KBM-7 (cell line): ENCODE data around the gene C6orf89.

ENCODE experiments used
- DNase-seq: peaks from one replicate; pipeline ENCODE4 v3.0.0-alpha.2; 2015
- in situ Hi-C: fragments of 300-500 bp; cut with MboI; formaldehyde crosslinking; loops from 2 replicates; pipeline ENCODE4 v1.14.3; 2020; ENCODE audit warnings: low sequenced_read_pairs, low pct_unique_long_range_greater_than_20kb, mixed read lengths

Gene C6orf89

DNA sequence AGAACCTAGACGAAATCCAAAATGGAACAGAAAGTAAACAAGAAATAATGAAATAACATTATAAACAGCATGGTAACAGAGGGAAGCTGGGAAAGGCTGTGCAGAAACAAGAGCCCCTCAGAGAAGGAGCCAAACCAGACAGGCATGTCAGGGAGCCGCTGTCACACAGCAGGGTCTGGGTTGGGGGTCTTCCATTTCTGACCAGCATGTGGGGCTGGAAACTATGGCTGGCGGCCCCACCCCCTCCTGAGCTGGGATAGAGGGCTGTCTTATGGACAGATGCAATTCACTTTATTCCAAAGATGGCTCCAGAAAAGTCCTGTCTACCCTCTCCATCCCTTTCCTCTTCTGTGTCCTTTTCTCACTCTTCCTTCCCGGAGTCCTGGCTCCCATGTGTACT lies 27.3 kb downstream of the C6orf89 start:
- no peak for DNase-seq
- in situ Hi-C loops = no loop called here

DNA sequence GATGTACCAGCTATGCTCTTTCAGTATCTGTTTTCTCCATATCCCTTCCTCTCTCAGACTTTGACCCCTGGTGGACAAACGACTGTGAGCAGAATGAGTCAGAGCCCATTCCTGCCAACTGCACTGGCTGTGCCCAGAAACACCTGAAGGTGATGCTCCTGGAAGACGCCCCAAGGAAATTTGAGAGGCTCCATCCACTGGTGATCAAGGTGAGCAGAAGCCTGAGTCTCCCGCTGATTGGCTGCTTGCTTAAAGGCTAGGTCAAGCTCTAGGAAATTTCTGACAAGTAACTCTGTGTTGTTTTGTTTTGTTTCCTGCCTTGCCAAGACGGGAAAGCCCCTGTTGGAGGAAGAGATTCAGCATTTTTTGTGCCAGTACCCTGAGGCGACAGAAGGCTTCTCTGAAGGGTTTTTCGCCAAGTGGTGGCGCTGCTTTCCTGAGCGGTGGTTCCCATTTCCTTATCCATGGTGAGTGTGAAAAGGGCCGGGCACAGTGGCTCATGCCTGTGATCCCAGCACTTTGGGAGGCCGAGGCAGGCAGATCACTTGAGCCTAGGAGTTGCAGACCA lies 28.6 kb downstream of the C6orf89 start:
- in situ Hi-C loops = no loop called here
- DNase-seq = no peak

DNA sequence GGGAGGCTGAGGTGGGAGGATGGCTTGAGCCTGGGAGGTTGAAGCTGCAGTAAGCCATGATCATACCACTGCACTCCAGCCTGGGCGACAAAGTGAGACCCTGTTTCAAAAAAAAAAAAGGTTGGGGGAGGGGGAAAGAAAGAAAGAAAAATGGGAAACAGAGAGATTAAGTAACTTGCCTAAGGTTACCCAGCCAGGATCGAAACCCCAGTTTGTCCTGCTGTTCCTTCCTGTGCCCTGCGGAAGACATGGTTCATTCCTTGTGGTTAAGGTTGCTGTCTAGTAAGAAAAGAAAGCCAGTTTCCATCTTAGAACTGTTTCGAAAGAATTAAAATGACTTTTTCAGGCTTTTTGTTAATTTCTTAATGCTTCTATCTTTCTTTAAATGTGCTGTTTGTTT lies 29.8 kb downstream of the C6orf89 start:
- no peak for DNase-seq
- in situ Hi-C loops = no loop called here

DNA sequence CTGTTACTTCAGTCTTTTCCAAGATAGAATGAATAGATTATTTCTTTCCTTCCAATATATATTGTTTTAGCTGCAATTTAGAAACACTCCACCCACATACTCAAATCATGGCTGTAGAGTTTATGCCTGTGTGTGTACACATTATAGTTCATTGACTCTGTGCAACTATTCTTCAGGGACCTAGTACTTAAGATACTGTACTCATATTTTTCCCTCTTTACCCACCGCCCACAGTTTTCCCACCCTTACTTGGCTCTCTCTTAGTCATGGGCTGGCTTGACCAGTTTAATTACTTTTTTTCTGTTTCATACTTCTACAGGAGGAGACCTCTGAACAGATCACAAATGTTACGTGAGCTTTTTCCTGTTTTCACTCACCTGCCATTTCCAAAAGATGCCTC lies 30.4 kb downstream of the C6orf89 start:
- in situ Hi-C loops = no loop called here

DNA sequence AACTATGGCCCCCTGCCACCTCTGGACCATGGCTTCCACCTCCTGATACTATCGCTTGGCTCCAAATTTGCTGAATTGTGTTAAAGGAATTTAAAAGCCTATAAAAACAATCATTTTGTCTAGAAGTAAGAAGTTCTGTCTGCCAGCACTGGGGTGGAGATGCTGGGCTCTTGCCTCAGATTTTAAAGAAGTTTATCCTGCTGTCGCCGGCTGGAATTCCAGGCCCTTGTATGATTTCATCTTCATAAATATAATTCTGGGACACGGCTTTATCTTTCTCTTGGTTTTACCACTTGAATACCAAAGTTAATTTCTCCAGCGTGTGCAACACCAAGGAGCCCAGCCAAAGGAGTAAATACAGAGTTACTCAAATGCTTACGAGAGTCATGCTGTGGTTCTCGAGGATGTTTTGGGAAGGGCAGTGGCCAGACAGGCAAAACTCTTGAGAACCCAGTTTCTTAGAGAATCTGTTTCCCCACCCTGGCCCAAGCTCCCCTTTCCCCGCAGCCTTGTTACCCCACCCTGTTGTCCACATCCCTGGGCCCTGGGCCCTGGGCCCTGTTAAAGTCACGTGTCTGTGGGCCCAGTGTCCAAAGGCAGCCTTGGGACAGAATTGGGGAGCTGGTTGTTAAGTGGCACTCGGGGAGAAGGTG lies 31.9 kb downstream of the C6orf89 start:
- no peak for DNase-seq
- in situ Hi-C loops = no loop called here

More for the DNA sequence above, 30.4 kb downstream of the C6orf89 start:
- DNase-seq = no peak

DNA sequence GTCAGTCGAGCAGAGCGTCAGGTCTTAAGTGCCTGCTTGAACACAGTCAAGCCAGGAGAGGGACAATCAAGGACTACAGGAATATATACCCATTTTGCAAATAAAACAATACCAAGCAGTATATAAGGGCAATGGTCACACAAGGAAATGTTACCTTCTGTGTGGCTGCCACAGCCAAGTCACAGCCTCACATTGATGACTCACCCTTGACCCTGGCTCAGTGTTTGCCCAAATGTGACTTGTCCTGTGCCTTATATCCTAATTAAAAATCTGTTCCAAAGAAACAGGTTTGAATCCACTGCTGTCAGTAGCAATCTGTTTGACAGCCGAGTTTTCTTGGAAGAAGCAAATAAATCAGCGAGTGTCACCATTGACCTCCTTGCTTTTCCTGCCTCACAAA lies 34.3 kb downstream of the C6orf89 start:
- no peak for DNase-seq
- in situ Hi-C loops = no loop called here

DNA sequence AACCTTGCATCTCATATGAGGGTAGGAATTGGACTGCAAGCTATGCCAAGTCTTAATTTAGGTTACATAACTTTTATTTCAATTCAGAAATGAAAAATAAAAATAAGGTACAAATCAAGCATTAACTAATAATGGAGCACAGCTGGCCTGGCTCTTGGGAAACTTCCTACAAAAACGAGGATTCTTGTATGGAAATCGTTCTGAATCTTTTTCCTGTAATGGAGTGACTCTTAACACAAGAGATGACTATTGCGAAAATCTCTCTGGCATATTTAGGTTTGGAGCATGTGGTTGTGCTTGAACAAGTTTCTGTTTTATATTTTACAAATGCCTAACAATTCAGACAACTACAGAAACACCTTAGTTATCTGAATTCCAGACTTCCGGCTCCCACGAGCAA lies 34.8 kb downstream of the C6orf89 start:
- DNase-seq = no peak
- in situ Hi-C loops = no loop called here

DNA sequence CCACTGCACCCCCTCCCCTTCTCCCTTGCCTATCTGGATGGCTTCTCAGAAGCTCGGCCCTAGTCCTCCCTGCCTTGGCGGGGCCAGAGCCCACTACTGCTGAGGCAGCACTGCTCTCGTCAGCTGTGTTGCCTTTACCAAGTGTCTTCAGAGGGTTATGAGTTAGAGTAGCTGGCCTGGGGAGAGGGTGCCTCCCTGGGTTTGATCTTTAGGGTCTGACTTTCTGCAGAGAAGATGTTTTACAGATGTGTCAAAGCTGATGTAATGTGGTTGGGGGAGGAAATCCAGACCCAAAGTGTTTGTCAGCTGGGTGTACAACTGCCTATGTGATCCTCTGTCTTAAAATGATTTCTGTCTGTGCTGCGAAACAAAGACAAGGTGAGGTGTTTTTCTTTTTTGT lies 38.4 kb downstream of the C6orf89 start:
- DNase-seq = no peak
- in situ Hi-C loops = no loop called here

DNA sequence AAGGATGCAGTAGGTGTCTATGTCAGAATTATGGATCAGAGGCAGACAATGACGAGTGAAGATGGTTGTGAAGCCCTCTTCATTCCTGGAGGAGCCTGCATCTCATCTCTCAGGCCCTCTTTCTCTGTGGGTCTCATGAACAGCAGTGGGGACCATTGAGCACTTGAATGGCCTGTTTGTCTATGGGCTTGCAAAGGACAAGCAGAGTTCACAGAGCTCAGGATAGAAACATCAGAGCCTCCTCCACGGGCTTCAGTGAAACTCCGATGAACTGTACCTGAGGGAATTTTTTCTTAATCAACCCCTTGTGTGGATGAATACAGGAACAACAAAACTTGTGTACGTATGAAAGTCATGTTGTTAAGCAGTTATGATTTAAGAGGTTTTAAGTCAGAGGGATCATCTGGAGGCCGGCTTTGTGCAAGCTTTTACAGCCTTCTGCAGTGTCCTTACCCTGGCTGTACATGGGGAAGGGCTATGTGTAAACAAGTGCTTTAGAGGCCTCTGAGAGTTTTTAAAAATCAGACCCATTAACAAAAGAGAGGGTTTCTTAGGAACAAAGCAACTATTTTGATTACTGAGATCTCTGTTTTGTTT lies 39.1 kb downstream of the C6orf89 start:
- DNase-seq = no peak
- in situ Hi-C loops = no loop called here

DNA sequence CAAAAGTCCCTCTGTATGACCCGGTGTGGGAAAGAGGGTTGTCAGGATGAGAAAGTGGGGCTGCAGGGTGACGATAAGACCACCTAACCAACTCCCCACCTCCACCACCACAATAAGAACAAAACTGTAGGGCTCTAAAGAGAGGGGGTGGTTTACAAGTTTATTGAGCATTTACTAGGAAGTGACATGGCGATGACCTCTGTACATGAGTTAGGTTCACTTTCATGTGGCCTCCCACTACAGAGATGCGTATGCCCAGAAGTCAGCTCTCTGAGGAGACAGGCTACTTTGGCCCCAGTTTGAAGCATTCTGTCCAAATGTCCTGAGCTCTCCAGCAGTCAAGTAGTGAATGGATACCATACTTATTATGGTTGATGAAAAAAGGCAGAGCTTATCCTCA lies 40.1 kb downstream of the C6orf89 start:
- no peak for DNase-seq
- in situ Hi-C loops = no loop called here

DNA sequence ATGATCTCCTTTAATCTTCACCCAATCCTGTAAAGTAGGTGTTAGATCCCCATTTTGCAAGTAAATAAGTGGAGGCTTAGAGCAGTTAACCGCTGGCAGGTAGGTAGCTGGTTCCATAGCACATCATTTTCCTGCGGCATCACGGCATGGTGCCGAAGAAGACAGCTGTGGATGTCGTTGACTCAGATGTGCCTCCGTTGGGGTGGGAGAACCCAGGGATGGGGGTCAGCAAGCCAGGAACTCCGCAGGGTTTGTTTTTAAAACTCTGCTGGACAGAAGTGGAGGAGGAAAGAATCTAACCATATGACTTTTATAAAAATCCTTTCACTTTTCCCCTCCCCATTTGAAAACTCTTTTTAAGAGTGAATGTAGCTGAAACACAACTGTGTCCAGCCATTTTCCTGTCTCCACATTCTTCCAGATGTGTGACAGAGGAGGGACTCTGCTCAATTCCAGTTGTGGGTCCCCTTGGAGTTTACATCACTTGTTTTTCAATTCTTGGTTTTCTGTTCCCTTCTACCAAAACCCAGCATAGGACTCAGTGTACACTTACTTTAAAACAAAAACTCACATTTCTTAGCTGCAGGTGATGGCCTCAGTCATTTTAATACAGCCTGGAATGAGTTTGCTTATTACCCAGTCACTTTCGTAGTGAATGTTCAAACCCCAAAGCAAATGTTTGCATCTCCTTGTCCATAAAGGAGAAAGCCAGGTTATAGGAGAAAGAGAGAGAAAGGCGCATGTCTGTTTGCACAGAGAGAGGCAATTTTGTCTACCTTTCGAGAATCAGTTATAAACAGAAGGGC lies 41.2 kb downstream of the C6orf89 start:
- DNase-seq = no peak
- in situ Hi-C loops = no loop called here

DNA sequence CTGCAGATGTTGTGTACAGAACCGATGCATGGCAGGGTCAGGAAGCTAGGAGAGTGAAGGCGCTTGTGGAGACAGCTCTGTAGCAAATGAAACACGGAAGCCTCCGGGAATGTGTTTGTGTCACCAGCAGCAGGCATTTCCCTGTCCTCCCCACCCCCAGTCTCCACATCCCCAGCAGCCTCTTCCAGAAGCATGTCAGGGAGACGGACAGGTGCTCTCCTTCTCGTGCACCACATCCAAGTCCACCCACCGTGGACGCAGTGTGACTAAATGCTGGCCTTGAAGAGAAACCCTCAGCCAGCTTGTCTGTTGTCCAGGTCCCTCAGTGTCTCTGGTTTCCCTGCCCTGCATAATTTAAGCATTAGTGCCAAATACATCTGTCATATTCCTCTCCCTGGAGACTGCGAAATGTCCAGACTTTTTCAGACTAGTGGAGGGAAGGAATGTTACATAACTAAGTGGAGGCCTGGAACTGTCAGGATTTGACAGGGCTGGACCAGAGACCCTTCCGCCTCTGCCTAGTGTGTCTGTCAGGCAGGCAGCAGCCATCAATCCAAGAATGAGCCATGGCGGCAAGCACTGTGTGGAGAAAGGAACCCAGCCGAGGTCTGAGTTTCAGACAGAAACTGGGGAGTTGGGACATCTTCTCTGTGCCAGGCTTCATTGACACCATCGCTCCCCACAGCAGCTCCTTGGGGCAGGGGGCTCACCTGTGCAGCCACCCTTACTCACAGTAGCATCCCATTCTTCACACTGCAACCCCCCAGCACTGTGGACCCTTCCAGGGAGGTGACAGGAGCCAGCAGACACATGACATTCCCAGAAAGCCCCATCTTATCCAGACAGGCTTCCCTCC lies 42.2 kb downstream of the C6orf89 start:
- in situ Hi-C loops = no loop called here

DNA sequence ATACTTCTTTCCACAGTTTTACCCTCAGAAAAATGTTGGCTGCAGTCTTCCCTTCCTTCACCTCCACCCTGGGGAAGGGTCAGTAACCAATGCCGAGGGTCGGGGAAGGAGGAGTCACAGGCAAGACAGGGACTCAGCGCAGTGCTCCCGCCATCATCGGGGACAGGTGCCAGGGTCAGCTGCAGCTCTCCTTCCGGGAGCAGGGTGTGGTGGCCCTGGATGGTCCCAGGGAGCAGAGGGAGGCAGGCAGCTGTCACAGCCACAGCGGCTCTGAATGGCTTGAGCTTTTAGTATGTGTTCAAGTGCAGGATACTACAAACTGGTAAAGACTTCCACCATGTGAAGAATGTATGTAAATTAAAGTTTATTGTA lies 42.8 kb downstream of the C6orf89 start:
- DNase-seq = no peak
- in situ Hi-C loops = no loop called here

More for the DNA sequence above, 42.2 kb downstream of the C6orf89 start:
- no peak for DNase-seq

DNA sequence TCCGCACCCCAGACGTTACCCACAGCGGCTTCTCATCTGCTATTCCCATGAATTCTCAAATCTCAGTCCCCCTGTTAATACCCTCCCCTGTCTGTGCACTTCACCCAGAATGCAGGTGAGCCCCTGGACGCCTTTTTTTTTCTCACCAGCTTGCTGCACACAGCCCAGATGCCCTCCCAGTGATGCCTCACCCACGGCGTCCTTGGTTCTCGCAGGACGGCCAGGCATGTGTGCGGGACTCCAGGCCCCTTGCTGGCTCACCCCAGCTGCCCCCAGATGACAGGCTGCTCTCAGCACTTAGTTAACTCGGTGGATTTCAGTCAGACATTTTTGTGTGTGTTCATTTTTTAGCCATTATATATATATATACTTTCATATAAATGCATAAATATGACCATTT lies 43.4 kb downstream of the C6orf89 start:
- DNase-seq = no peak

DNA sequence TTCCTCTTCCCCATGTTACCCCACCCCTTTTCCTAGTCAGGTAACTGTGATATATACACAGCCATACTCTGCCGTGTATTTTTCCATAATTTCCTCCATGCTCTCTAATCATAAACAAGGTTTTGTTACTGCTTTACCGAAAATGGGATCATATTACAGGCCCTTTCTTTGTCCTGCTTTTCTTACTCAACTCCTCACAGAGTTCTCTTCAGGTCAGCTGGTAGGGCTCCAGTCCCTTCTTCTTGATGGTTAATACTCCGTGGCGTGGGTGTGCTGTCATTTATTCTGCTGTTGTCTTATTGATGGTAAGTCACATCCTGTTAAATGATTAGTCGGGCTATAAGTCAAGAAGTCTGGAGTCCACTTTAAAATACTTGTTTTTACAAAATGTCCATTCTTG lies 43.9 kb downstream of the C6orf89 start:
- DNase-seq = no peak
- in situ Hi-C loops = no loop called here

More for the DNA sequence above, 43.4 kb downstream of the C6orf89 start:
- in situ Hi-C loops = no loop called here

DNA sequence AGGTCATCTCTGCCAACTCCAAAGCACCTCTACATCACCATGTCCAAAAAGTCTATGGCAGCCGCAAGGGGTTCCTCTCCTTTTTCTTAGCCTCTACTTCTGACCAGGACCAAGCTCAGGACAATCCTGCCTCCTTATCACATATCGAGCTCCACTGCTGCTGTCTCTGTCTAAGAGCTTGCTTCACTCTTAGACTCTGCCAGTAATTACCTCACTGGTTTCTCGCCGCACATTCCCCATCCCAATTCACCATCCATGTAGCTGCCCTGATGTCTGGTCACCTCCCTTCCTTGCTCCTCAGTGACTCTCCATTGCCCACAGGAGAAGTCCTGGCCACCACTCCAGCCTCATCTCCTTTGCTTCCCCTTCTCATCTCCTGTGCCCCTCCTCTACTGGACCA lies 44.7 kb downstream of the C6orf89 start:
- in situ Hi-C loops = no loop called here
- no peak for DNase-seq

DNA sequence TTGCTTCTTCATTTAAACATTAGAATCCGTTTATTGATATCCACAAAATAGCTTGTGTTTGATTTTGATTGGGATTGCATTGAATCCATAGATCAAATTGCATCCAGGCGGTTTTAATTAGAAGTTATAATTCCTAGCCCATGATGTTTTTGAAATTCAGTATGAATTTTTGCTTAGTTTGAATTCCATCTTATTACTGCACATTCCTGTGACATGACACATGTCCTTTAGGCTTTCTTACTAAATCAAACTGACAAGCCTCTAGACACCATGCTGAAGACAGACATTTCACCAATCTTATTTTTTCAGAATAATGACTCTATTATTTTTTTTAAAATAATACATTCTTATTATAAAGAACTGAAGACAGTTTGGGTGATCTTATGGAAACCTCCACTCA lies 47.4 kb downstream of the C6orf89 start:
- DNase-seq = no peak
- in situ Hi-C loops = no loop called here

DNA sequence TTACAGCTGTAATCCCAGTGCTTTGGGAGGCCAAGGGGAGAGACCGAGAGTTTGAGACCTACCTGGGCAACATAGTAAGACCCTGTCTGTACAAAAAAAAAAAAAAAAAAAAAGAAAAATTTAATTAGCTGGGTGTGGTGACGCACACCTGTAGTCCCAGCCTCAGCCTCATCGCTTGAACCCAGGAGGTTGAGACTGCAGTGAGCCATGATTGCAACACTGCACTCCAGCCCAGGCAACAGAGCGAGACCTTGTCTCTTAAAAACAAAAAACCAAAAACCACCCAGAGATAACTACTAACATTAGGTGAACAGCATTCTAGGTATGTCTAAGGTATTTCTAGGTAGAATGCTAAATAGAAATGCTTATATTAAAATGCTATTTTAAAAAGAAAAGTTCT lies 47.8 kb downstream of the C6orf89 start:
- no peak for DNase-seq
- in situ Hi-C loops = no loop called here

DNA sequence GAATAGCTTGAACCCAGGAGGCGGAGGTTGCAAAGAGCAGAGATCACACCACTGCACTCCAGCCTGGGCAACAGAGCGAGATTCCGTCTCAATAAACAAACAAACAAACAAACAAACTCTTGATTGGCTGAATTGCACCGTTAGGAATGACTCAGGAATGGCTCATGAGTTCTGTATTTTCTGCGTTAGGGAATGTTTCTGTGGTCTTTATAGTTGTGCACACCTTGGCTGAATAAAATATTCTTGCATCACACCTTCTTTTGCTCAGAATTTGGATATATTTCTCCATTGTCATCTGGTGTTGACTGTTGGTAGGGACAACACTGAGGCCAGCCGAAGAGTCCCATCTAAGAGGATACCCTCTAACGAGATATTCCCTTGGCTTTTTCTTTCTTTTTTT lies 49.1 kb downstream of the C6orf89 start:
- in situ Hi-C loops = no loop called here

More for the DNA sequence above, 49.1 kb downstream of the C6orf89 start:
- DNase-seq = no peak
